Measurements from ENCODE around the gene EDIL3. TPM values are rescaled to one million over a fixed set of nuclear protein-coding genes. Genes with fewer than 3 reads are reported as not detected.
A peak's percentile ranks its signal among the peaks of the same experiment; 100 is the strongest.

Gene EDIL3
- total RNA-seq (ENCODE audit: unreplicated experiment): 220 TPM
- long read RNA-seq, full-length matches to known transcripts: 3 of 28 reads
- long read RNA-seq, partial matches to known transcripts: 14 of 28 reads
- long read RNA-seq, other reads (novel, unspliced or antisense): 11 of 28 reads

- peak within 1 kb of the TSS; percentile 98 for H3K27ac Mint-ChIP-seq (ENCODE audit: unreplicated experiment)
- peak within 1 kb of the TSS; percentile 97 for H3K4me3 Mint-ChIP-seq (ENCODE audit: unreplicated experiment)
- peaks cover 23% of the 10 kb centered on the region for H3K27me3 Mint-ChIP-seq (ENCODE audit: unreplicated experiment)
- peaks cover 24% of the 10 kb centered on the region for H3K9me3 Mint-ChIP-seq (ENCODE audit: unreplicated experiment)
- TF ChIP-seq CTCF (IDR thresholded peaks at IDR 0.05; ENCODE audit: partially characterized antibody, unreplicated experiment): no peak
- DNase-seq: peak; percentile 77
- H3K36me3 Mint-ChIP-seq (ENCODE audit: unreplicated experiment): no peaks in the 10 kb centered on the region
- H3K4me1 Mint-ChIP-seq (ENCODE audit: low read depth, unreplicated experiment): peaks cover 13% of the 10 kb centered on the region
Measured at GRCh38 chr5:84384604-84385575, at the start of gene EDIL3. Gene EDIL3, minus strand, starts transcription at chr5:84384880. Its CDS starts 506 bp downstream, at chr5:84384374.

GRCh38 chr5:84433461-84433860 is 48.8 kb upstream of the EDIL3 start:
- Mint-ChIP-seq H3K4me3 (ENCODE audit: unreplicated experiment) (no peak overlapping the region), H3K4me1 (ENCODE audit: low read depth, unreplicated experiment) (peaks cover 2% of the 10 kb centered on the region), H3K9me3 (ENCODE audit: unreplicated experiment) (peaks cover 2% of the 10 kb centered on the region), H3K27me3 (ENCODE audit: unreplicated experiment) (no peaks in the 10 kb centered on the region), H3K36me3 (ENCODE audit: unreplicated experiment) (no peaks in the 10 kb centered on the region), H3K27ac (ENCODE audit: unreplicated experiment) (no peak overlapping the region)
- TF ChIP-seq CTCF (IDR thresholded peaks at IDR 0.05; ENCODE audit: partially characterized antibody, unreplicated experiment): no peak
- DNase-seq: no peak

- peaks cover 2% of the 10 kb centered on the region for H3K9me3 Mint-ChIP-seq (ENCODE audit: unreplicated experiment)
- no peak overlapping the region for H3K4me3 Mint-ChIP-seq (ENCODE audit: unreplicated experiment)
- H3K27me3 Mint-ChIP-seq (ENCODE audit: unreplicated experiment): no peaks in the 10 kb centered on the region
- H3K36me3 Mint-ChIP-seq (ENCODE audit: unreplicated experiment): no peaks in the 10 kb centered on the region
- no peak for DNase-seq
- H3K27ac Mint-ChIP-seq (ENCODE audit: unreplicated experiment): no peak overlapping the region
- peaks cover 2% of the 10 kb centered on the region for H3K4me1 Mint-ChIP-seq (ENCODE audit: low read depth, unreplicated experiment)
- TF ChIP-seq CTCF (IDR thresholded peaks at IDR 0.05; ENCODE audit: partially characterized antibody, unreplicated experiment): no peak
Measured at GRCh38 chr5:84430863-84431663, 46.4 kb upstream of the EDIL3 start.

GRCh38 chr5:84430079-84430478 is 45.4 kb upstream of the EDIL3 start:
- no peaks in the 10 kb centered on the region for H3K36me3 Mint-ChIP-seq (ENCODE audit: unreplicated experiment)
- peaks cover 2% of the 10 kb centered on the region for H3K4me1 Mint-ChIP-seq (ENCODE audit: low read depth, unreplicated experiment)
- H3K9me3 Mint-ChIP-seq (ENCODE audit: unreplicated experiment): no peaks in the 10 kb centered on the region
- H3K27me3 Mint-ChIP-seq (ENCODE audit: unreplicated experiment): no peaks in the 10 kb centered on the region
- H3K27ac Mint-ChIP-seq (ENCODE audit: unreplicated experiment): no peak overlapping the region
- no peak for DNase-seq
- TF ChIP-seq CTCF (IDR thresholded peaks at IDR 0.05; ENCODE audit: partially characterized antibody, unreplicated experiment): no peak
- no peak overlapping the region for H3K4me3 Mint-ChIP-seq (ENCODE audit: unreplicated experiment)
